K562 treated with DMSO at 1 percent for 24 hours (cell line): ENCODE measurements around the gene RIMBP2. TPM values are rescaled to one million over a fixed set of nuclear protein-coding genes. Genes with fewer than 3 reads are reported as not detected.

Source experiments
- total RNA-seq: library from RNA; unstranded; fragments of 300-600 nt; gene quantifications from 2 replicates; pipeline ENCODE4 v1.2.3, GENCODE V29; 2022; ENCODE audit warnings: low read depth; ENCODE audit not compliant: insufficient read depth

RIMBP2 gene
- not detected in 2 replicates for total RNA-seq

GRCh38 chr12:130715998-130716968 lies at the start of gene RIMBP2:
Gene RIMBP2 (minus strand): TSS chr12:130716299. CDS start chr12:130479013, 237,286 bp downstream.

Other genes starting within 250 kb of the RIMBP2 start
- 11.2 and 13.1 TPM in 2 replicates for gene STX2, start 123.0 kb upstream of the RIMBP2 start, total RNA-seq
- 414 and 434 TPM in 2 replicates for gene RAN, start 155.8 kb upstream of the RIMBP2 start, total RNA-seq
- 7.9 and 9.6 TPM in 2 replicates for gene ADGRD1, start 237.6 kb upstream of the RIMBP2 start, total RNA-seq